ENCODE measurements around the gene PANK4. TPM values are rescaled to one million over a fixed set of nuclear protein-coding genes. Genes with fewer than 3 reads are reported as not detected.

Gene PANK4
- total and polyA plus RNA-seq, 2 of the 8 experiments (the other 6 are each of a cell fraction or from before 2014, with no cell fraction given) = 20.1 to 29.7 TPM

DNA sequence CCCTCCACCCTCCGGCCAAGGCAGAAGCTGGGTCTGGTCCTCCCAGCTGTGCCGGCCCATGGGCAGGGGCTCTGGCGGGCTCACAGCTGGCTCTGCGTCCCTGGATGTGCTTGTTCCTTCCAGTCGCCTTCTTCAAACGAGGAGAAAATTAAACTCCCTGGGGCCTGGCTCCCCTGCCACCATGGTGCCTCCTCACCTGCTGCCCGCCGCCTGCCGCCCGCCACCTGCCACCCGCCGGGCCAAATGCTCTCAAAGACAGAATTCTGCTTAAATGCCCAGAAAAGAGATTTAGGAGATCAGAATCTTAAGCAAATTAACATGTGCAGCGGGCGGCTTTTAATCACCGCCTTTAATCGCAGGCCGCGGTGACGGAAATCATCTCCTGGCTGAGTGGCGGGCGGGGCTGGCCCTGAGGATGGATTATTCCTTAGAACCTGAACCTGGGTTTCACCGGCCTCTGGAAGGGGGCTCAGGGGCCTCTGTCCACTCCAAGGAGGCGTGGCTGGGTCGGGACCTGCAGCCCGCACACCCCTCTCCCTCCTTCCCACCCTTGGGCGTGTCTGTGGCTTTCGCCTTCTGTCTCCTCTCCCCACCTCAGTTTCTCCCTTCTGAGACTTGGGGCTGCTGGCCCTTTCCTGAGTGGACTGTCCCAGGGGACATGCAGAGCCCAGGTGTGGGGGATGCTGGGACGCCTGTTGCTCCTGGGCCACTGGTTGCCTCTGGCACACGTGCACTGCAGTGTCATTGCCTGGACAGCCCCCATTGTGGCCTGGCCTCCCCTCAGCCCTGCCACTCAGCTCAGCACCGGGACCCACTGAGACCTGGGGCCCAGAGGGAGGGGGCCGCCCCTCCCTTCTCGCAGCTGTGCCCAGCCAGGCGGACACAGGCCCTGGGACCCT is 60.8 kb downstream of the PANK4 start:
- Histone ChIP-seq H3K14ac (ENCODE audit: insufficient read length) (no peak overlapping the region), H2AFZ (ENCODE audit: low read length) (no peak overlapping the region), H3K9me3 (ENCODE audit: insufficient read depth in 2 of 2, low read depth in 1 of 2, low read length in 1 of 2) (no peaks in the 10 kb centered on the region), H3K27ac (ENCODE audit: low read depth, low read length) (no peak overlapping the region), H3K36me3 (ENCODE audit: control insufficient read depth in 2 of 4, insufficient read depth in 4 of 4, low read length in 3 of 4) (no peaks in the 10 kb centered on the region), H2AK5ac (ENCODE audit: low read depth, low read length) (no peak overlapping the region), H3K23me2 (ENCODE audit: low read depth, low read length) (no peaks in the 10 kb centered on the region; the same call in 1 of the 2 replicates), H2BK120ac (replicated peaks; ENCODE audit: low read depth, low read length) (no peak overlapping the region), H3K4me2 (ENCODE audit: insufficient read depth in 1 of 2, low read depth in 2 of 2, low read length in 2 of 2) (no peak overlapping the region), H3K4me1 (replicated peaks in 1 of 4; ENCODE audit: control insufficient read depth in 3 of 4, insufficient read depth in 4 of 4, low read length in 3 of 4) (peaks cover 0 to 3% (median 0%) of the 10 kb centered on the region in 4 experiments; a peak in 2 of 7 replicates), H2BK12ac (ENCODE audit: low read depth, low read length) (no peak overlapping the region), H2BK15ac (ENCODE audit: low read length) (no peak overlapping the region), H3K18ac (ENCODE audit: extremely low read depth, low read length) (no peak overlapping the region), H4K91ac (replicated peaks; ENCODE audit: insufficient read length, low read length) (no peak overlapping the region), H3K4ac (replicated peaks; ENCODE audit: insufficient read length, low read depth, low read length) (no peak overlapping the region), H2BK5ac (ENCODE audit: low read depth, low read length) (no peak overlapping the region), H2BK20ac (ENCODE audit: low read length) (no peak overlapping the region), H3K56ac (replicated peaks; ENCODE audit: insufficient read length, low read depth, low read length) (no peak overlapping the region), H3K9ac (replicated peaks in 1 of 4; ENCODE audit: extremely low read depth in 1 of 4, low read depth in 3 of 4, low read length in 3 of 4) (no peak overlapping the region), H3K23ac (ENCODE audit: insufficient read length) (no peak overlapping the region), H4K8ac (ENCODE audit: extremely low read depth, insufficient read depth, low read length) (no peak overlapping the region), H3K4me3 (ENCODE audit: extremely low read depth in 1 of 4, insufficient read depth in 2 of 4, low read depth in 3 of 4, low read length in 4 of 4) (no peak overlapping the region), H4K5ac (ENCODE audit: insufficient read length, low read depth, low read length) (no peak overlapping the region), H4K20me1 (replicated peaks in 1 of 2; ENCODE audit: control insufficient read depth in 1 of 2, insufficient read depth in 2 of 2, low read length in 2 of 2) (peaks cover 4% of the 10 kb centered on the region in 2 experiments), H3K79me2 (ENCODE audit: control insufficient read depth in 1 of 2, insufficient read depth in 2 of 2, low read length in 2 of 2) (no peaks in the 10 kb centered on the region), H3K27me3 (replicated peaks in 1 of 4; ENCODE audit: control insufficient read depth in 3 of 4, extremely low read depth in 1 of 4, insufficient read depth in 3 of 4, low read length in 3 of 4) (no peaks in the 10 kb centered on the region; a peak in 2 of 7 replicates), H3K79me1 (ENCODE audit: low read depth, low read length) (no peaks in the 10 kb centered on the region)
- POLR2A ChIA-PET (ENCODE audit: partially characterized antibody) = no interaction called here
- FAIRE-seq (no peak), DNase-seq (ENCODE audit: low read depth in 1 of 2, low spot score in 2 of 2) (no peak)
- 85% methylated on average over 30 of the region's 33 CpGs; no CpG with 5 or more reads in 1 of the 2 experiments for WGBS, 2 experiments (ENCODE audit: extremely low coverage in 1 of 2, insufficient coverage in 1 of 2, insufficient read length in 1 of 2, insufficient replicate concordance in 2 of 2, low coverage in 1 of 2, low lambda C conversion rate in 2 of 2, missing lambda C conversion rate in 1 of 2)
- TF ChIP-seq KDM1A (IDR thresholded peaks at IDR 0.05; ENCODE audit: borderline replicate concordance, low read length) (no peak), GABPA (IDR thresholded peaks at IDR 0.05; ENCODE audit: borderline replicate concordance, insufficient read depth, low read length) (no peak), MAFK (IDR thresholded peaks at IDR 0.05; ENCODE audit: low read depth, low read length) (no peak), CHD2 (IDR thresholded peaks at IDR 0.05; ENCODE audit: low read length) (no peak), CEBPB (IDR thresholded peaks at IDR 0.05; ENCODE audit: low read depth, low read length) (no peak), EP300 (IDR thresholded peaks at IDR 0.05; ENCODE audit: borderline replicate concordance in 1 of 2, low read depth in 2 of 2, low read length in 2 of 2) (no peak), SP4 (IDR thresholded peaks at IDR 0.05; ENCODE audit: low read length) (no peak), GTF2F1 (IDR thresholded peaks at IDR 0.05; ENCODE audit: borderline replicate concordance, low read depth, low read length) (no peak), HDAC6 (IDR thresholded peaks at IDR 0.05; ENCODE audit: low read depth, low read length) (no peak), POLR2AphosphoS5 (IDR thresholded peaks at IDR 0.05; ENCODE audit: low read depth, low read length) (no peak), TCF12 (IDR thresholded peaks at IDR 0.05; ENCODE audit: low read depth, low read length) (no peak)
- CTCF ChIA-PET (ENCODE audit: partially characterized antibody) = interaction anchor here (0.8 to 1.5 kb wide), 3 partner anchors 11 to 84 kb away, joined by 3 to 4 read pairs (median 4); no protein-coding TSS in a partner anchor

All from H1 (cell line).